D341Med (cell line): Measurements from ENCODE around the gene C3orf22.

Experiments
- DNase-seq: peaks from one replicate; pipeline ENCODE4 v3.0.0; 2012; ENCODE audit warnings: low spot score

Gene C3orf22

DNA sequence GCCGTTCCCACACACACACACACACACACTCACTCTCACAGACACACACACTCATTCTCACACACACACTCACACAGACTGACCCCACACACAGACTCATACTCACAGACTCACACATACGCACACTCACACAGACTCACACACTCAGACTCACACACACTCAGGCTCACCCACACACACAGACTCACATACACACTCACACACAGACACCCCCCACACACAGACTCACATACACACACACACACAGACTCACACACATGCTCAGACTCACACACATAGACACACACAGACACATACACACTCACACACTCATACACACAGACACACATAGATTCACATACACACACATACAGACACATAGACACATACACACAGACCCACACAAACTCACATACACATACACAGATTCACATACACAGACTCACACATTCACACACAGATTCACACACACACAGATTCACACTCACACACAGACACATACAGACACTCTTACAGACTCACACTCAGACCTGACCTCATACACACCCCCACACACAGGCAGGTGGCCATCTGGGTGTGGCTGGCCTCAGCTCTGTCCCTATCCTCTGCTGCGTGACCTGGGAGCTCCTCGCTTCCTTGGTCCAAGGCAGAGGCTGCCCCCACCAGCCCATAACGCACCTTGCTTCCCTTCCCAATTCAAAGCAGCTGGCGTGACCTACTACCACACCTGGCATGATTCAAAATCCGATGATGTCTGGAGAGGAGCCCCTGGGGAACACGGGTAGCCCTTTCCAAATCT lies 1.9 kb downstream of the C3orf22 start:
- DNase-seq: no peak

GRCh38 chr3:126555795-126556636 lies 2.7 kb downstream of the C3orf22 start:
- DNase-seq: peak; percentile 13

GRCh38 chr3:126554560-126555525 lies 3.9 kb downstream of the C3orf22 start:
- peak; percentile 6 for DNase-seq

DNA sequence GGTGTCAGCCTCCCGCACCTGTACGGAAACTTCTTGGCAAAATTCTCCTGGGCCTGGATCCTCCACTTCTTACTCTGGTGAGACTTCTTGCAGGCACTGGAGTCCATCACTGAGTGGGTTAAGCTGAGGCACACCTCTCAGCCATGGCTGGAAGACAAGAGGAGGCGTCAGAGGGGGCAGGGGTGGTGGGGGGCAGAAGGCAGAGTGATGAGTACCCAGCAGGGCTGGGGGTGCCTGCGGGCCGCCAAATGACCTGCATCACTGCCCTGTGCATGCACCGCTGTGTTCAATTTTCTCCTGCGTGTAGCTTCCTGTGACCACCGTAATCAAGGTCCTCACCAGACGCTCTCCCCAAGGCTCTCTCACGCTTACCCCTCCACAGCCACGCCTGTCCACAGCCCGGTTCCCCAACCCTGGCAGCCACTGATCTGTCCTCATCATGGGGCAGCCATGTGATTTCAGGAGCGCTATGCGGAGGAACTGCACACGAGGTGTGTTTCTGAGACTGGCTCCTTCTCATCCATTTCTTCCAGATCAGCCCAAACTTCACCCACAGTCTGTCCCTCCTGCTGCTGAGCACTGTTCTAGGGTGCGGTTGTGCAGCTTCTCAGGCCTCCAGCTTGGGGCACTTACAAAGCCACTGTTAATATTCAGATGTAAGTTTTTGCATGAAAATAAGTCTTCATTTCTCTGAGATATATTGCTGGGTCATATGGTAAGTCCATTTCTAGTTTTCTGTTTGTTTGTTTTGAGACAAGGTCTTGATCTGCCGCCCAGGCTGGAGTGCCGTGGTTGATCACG lies 5.2 kb downstream of the C3orf22 start:
- DNase-seq: peak; percentile 8

- peak; percentile 17 for DNase-seq
Measured at GRCh38 chr3:126552688-126553283, 5.9 kb downstream of the C3orf22 start.

DNA sequence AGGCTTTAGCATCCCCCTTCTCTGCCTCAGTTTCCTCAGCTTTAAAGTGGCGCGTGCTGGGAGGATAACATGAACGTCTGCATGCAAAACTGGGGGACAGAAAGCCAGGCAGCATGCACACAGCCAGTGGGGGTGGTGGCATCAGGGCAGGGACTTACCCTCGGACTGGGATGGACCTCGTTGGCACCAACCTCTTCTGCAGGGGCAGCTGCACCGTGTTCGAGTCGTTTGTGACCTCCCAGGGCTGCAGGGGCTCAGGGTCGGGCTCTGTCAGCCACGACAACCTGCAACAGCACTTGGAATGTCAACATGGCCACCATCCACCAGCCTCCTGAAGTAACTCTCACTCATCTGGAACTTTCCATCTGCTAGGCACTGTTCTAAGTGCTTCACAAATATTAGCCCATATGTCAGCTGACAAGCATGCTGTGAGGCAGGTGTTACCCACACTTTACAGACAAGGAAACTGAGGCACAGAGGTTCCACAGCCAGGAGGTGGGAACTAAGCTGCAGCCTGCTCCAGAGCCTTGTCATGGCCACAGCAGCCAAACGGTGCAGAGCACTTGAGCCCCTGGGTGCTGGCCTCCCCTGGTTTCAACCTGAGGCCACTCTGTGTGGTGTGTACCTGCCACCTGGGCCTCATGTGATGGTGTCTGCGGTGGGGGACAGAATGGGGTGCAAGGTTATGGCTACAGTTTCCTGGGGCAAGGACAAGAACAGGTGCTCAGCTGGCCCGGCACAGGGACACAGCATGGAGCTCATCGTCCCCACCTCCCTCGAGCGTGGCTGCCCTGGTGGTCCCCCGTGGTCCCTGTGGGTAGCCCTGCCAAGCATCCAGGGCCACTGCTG lies 6.7 kb downstream of the C3orf22 start:
- peak; percentile 18 for DNase-seq

DNA sequence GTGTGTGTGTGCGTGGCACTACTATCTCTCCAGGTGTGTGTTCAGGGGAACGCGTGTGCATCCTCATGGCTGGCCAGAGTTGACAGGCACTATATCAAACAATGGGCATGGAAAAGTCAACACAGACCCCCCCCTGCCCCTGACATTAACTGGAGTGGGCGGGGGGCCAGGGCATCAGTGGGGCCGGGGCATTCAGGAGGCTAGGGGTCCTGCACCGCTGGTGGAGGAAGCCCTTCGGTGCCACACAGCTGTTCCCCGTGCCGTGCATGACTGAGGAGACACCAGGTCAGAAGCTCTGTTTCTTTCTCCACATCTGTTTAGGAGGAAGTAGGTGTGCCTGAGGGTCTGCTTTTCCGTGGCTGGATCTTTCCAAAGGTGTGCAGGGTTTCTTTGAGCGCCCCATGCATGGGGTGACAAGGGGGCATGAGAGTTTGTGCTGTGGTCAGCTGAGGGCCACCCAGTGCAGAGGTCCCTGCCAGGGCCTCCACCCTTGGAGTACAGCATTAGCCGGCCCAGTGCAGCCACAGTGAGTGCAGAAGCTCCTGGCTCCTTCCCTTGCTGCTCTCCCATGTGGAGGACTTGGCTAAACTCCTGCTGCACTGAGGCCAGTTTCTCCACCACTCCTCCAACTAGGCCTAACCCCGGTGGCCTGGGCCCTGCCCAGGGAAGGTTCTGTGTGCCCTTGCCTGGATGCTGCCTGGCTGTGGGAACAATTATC lies 7.5 kb downstream of the C3orf22 start:
- DNase-seq: peak; percentile 12

GRCh38 chr3:126550488-126551051 lies 8.2 kb downstream of the C3orf22 start:
- peak; percentile 24 for DNase-seq

GRCh38 chr3:126549861-126550487 lies 8.8 kb downstream of the C3orf22 start:
- DNase-seq: peak; percentile 21

- DNase-seq: peak; percentile 22
Measured at GRCh38 chr3:126548556-126549466, 9.9 kb downstream of the C3orf22 start.

DNA sequence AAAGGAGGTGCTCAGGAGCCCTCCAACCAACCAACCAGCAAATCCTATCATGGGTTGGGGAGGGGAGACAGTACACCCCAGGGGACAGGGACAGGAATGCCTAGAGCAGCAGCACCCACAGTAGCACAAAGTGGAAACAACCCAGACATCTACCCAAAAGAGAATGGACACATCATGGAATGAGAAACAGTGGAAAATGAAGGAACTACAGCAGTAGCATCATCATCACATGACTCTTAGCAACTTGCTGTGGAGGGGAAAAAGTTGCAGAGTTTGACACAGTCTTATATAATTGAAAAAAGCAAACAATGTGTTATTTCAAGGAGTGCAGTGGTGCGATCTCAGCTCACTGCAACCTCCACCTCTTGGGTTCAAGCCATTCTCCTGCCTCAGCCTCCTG lies 11.0 kb downstream of the C3orf22 start:
- DNase-seq: peak; percentile 4

GRCh38 chr3:126546549-126547239 lies 12.0 kb downstream of the C3orf22 start:
- DNase-seq: peak; percentile 5

DNA sequence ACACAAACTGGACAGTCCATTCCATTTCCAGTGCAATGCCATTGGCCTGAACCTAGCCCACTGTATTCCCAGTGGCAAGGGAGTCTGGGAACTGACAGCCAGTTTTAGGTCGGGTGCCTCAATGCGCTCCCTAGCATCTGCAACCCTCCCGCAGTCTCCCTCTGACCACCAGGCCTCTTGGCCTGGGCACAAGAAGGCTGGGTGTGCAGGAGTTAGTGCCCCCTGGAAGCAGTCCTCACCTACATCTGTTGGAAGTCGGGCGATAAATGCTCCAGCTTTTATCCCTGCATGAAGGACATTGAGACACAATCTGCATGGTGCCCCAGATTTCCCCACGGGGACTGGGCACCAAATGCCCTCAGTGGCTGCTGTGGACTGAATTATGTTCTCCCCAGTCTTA lies 12.7 kb downstream of the C3orf22 start:
- peak; percentile 4 for DNase-seq

GRCh38 chr3:126545544-126545943 lies 13.2 kb downstream of the C3orf22 start:
- DNase-seq: peak; percentile 4

- DNase-seq: peak; percentile 11
Measured at GRCh38 chr3:126544596-126545281, 14.0 kb downstream of the C3orf22 start.
